Measurements from ENCODE around the gene ZSWIM5. TPM values are rescaled to one million over a fixed set of nuclear protein-coding genes. Genes with fewer than 3 reads are reported as not detected.
"Not testable (repeated sequence)": the region's sequence is repeated elsewhere in the genome, so short reads cannot be mapped to it uniquely, and the experiment has no call there.

Gene ZSWIM5
- total and polyA plus RNA-seq, 2 experiments from 2014 or later: 2.0 to 4.0 TPM

DNA sequence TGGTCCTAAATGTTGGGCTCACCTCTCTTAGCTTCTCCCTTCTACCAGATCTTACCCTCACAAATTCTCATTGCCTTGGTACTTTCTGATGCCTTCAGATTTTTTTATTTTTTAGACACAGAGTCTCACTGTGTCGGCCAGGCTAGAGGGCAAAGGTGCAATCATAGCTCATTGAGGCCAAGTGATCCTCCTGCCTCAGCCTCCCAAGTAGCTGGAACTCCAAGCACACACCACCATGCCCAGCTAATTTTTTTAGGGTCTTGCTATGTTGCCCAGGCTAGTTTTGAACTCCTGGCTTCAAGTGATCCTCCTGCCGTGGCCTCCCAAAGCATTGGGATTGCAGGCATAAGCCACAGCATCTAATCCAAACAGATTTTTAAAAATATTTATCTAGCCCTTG lies 69.4 kb downstream of the ZSWIM5 start:
- Histone ChIP-seq H3K79me2 (no peaks in the 10 kb centered on the region), H3K27me3 (no peaks in the 10 kb centered on the region), H3K27ac (no peak overlapping the region), H2AFZ (no peak overlapping the region), H4K20me1 (ENCODE audit: insufficient read depth, poor library complexity, severe bottlenecking) (no peaks in the 10 kb centered on the region), H3K4me2 (no peak overlapping the region), H3K4me1 (ENCODE audit: insufficient read depth) (peaks cover 4% of the 10 kb centered on the region), H3K9me2 (replicated peaks; ENCODE audit: insufficient read depth) (no peaks in the 10 kb centered on the region), H3K9me3 (ENCODE audit: low read depth) (no peaks in the 10 kb centered on the region), H3K4me3 (no peak overlapping the region), H3K36me3 (replicated peaks; ENCODE audit: insufficient read depth, low read depth) (no peaks in the 10 kb centered on the region)
- no peak for TF ChIP-seq EZH2phosphoT487 (IDR thresholded peaks at IDR 0.05; ENCODE audit: low read depth, severe bottlenecking, unreplicated experiment)
- TF ChIP-seq CTCF (IDR thresholded peaks at IDR 0.05; ENCODE audit: poor library complexity): no peak
- TF ChIP-seq EZH2 (IDR thresholded peaks at IDR 0.05; ENCODE audit: borderline replicate concordance): no peak
- DNase-seq (ENCODE audit: low spot score): no peak
- 94% methylated on average over 2 of the region's 2 CpGs for WGBS (ENCODE audit: low lambda C conversion rate, missing lambda C conversion rate)

DNA sequence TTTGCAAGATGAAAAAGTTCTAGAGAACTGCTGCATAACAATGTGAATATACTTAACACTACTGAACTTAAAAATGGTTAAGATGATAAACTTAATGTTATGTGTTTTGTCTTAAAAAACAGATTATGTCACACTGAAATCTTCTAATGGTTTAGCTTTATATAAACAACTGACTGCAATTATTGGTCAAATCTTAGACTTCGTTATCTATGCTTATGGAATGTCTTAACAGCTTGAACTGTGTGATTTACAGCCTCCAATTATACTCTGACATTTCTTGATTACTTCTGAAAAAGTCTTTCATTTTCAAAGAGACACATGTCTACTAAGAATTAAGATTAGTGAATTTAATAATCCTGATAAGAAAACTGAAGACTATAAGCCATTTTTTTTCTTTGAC lies 71.1 kb downstream of the ZSWIM5 start:
- no peak for TF ChIP-seq CTCF (IDR thresholded peaks at IDR 0.05; ENCODE audit: poor library complexity)
- no peak for TF ChIP-seq EZH2 (IDR thresholded peaks at IDR 0.05; ENCODE audit: borderline replicate concordance)
- no peak for TF ChIP-seq EZH2phosphoT487 (IDR thresholded peaks at IDR 0.05; ENCODE audit: low read depth, severe bottlenecking, unreplicated experiment)
- Histone ChIP-seq H3K27me3 (no peaks in the 10 kb centered on the region), H3K4me1 (ENCODE audit: insufficient read depth) (peaks cover 4% of the 10 kb centered on the region), H4K20me1 (ENCODE audit: insufficient read depth, poor library complexity, severe bottlenecking) (no peaks in the 10 kb centered on the region), H3K4me2 (peak overlapping the region; percentile 21), H3K36me3 (replicated peaks; ENCODE audit: insufficient read depth, low read depth) (no peaks in the 10 kb centered on the region), H3K4me3 (no peak overlapping the region), H3K9me2 (replicated peaks; ENCODE audit: insufficient read depth) (no peaks in the 10 kb centered on the region), H2AFZ (no peak overlapping the region), H3K9me3 (ENCODE audit: low read depth) (no peaks in the 10 kb centered on the region), H3K79me2 (no peaks in the 10 kb centered on the region), H3K27ac (peak overlapping the region; percentile 50)
- 56% methylated on average over 1 of the region's 1 CpG for WGBS (ENCODE audit: low lambda C conversion rate, missing lambda C conversion rate)
- DNase-seq (ENCODE audit: low spot score): no peak

GRCh38 chr1:45134461-45134873 lies 71.9 kb downstream of the ZSWIM5 start:
- H3K79me2 ChIP-seq: no peaks in the 10 kb centered on the region
- H3K9me2 ChIP-seq (replicated peaks; ENCODE audit: insufficient read depth): no peaks in the 10 kb centered on the region
- H4K20me1 ChIP-seq (ENCODE audit: insufficient read depth, poor library complexity, severe bottlenecking): no peaks in the 10 kb centered on the region
- H3K27me3 ChIP-seq: no peaks in the 10 kb centered on the region
- H3K4me2 ChIP-seq: peak overlapping the region; percentile 32
- H3K4me3 ChIP-seq: no peak overlapping the region
- no peak overlapping the region for H2AFZ ChIP-seq
- no peaks in the 10 kb centered on the region for H3K9me3 ChIP-seq (ENCODE audit: low read depth)
- peak; percentile 50 for DNase-seq (ENCODE audit: low spot score)
- H3K36me3 ChIP-seq (replicated peaks; ENCODE audit: insufficient read depth, low read depth): no peaks in the 10 kb centered on the region
- no peak for TF ChIP-seq CTCF (IDR thresholded peaks at IDR 0.05; ENCODE audit: poor library complexity)
- TF ChIP-seq EZH2phosphoT487 (IDR thresholded peaks at IDR 0.05; ENCODE audit: low read depth, severe bottlenecking, unreplicated experiment): no peak
- TF ChIP-seq EZH2 (IDR thresholded peaks at IDR 0.05; ENCODE audit: borderline replicate concordance): no peak
- 72% methylated on average over 2 of the region's 2 CpGs for WGBS (ENCODE audit: low lambda C conversion rate, missing lambda C conversion rate)
- H3K4me1 ChIP-seq (ENCODE audit: insufficient read depth): peaks cover 4% of the 10 kb centered on the region
- peak overlapping the region; percentile 50 for H3K27ac ChIP-seq

GRCh38 chr1:45132719-45133118 lies 73.7 kb downstream of the ZSWIM5 start:
- DNase-seq (ENCODE audit: low spot score); H3K4me3 ChIP-seq; H3K4me2 ChIP-seq; H3K9me3 ChIP-seq (ENCODE audit: low read depth); H4K20me1 ChIP-seq (ENCODE audit: insufficient read depth, poor library complexity, severe bottlenecking); H2AFZ ChIP-seq; H3K27me3 ChIP-seq; H3K9me2 ChIP-seq (replicated peaks; ENCODE audit: insufficient read depth); H3K79me2 ChIP-seq; H3K27ac ChIP-seq; H3K4me1 ChIP-seq (ENCODE audit: insufficient read depth); H3K36me3 ChIP-seq (replicated peaks; ENCODE audit: insufficient read depth, low read depth): not testable (repeated sequence)
- WGBS (ENCODE audit: low lambda C conversion rate, missing lambda C conversion rate): 90% methylated on average over 2 of the region's 2 CpGs

All from hepatocyte (in vitro differentiated cells).